ENCODE data around the gene TERB1. TPM values are rescaled to one million over a fixed set of nuclear protein-coding genes. Genes with fewer than 3 reads are reported as not detected.

The TERB1 gene
- total RNA-seq, 1 donor from 2014 or later = not detected

DNA sequence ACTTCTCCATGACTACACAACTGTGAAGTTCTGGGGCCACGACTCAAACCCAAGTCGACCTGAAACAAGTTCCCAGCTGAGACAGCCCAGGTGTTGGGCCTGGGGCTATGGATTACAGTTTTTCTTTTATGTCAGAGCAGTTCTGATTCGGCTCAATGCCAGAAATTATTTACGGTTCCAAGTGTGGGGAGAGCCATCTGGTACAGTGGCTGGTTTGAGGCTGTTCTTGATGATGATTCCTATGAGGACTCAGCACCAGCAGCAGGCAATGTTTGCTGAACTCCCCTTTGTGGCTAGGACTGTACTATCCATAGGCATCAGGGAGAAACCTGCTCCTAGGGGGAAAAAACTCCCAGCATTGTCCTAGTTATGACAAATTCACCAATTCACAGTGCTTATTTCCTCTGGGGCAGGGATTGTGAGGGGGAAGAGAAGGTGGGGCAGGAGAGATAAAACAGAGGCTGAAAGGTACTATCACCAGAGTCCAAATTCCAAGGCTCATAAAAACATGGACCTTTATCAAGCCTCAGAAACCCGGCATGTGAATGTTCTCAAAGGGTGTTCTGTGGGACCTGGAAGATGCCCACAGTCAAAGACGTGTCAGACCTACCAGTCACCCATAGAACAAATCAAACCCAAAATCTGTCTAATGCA is 86.6 kb downstream of the TERB1 start:
- H3K4me3 ChIP-seq (ENCODE audit: low read depth, low read length) = no peak overlapping the region
- TF ChIP-seq CTCF (conservative IDR thresholded peaks at IDR 0.05; ENCODE audit: low read depth, low read length) = no peak
- no peak for DNase-seq (ENCODE audit: low read depth)

DNA sequence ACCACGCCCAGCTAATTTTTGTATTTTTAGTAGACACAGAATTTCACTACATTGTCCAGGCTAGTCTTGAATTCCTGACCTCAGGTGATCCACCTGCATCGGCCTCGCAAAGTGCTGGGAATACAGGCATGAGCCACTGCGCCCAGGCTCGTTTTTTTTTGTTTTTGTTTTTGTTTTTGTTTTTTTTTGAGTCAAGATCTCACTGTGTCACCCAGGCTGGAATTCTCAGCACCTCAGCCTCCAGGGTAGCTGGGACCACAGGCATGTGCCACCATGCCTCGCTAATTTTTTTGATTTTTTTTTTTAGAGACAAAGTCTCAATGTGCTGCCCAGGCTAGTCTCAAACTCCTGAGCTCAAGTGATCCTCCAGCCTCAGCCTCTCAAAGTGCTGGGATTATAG is 87.3 kb downstream of the TERB1 start:
- TF ChIP-seq CTCF (conservative IDR thresholded peaks at IDR 0.05; ENCODE audit: low read depth, low read length) = no peak
- no peak overlapping the region for H3K4me3 ChIP-seq (ENCODE audit: low read depth, low read length)
- no peak for DNase-seq (ENCODE audit: low read depth)

DNA sequence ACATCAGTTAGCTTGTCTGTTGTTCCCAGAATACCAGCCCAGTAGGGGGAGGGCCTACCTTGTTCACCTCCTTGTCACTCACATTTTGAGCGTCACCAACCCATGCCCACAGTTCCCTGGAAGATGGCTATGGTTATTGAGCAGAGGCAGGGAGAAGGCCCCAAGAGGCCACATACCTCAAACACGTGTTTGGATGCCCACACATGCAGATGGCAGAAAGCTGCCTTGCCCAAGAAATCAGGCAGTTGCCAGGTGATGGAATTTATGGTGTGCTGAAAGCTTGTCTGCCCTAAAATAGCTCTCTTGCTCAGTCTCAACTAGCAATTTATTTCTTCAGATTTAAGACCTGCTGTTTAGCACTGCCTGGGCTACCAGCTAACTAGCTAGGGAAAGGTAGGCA is 88.3 kb downstream of the TERB1 start:
- no peak for DNase-seq (ENCODE audit: low read depth)
- no peak for TF ChIP-seq CTCF (conservative IDR thresholded peaks at IDR 0.05; ENCODE audit: low read depth, low read length)

GRCh38 chr16:66712512-66712911 is 88.9 kb downstream of the TERB1 start:
- TF ChIP-seq CTCF (conservative IDR thresholded peaks at IDR 0.05; ENCODE audit: low read depth, low read length) = no peak
- no peak for DNase-seq (ENCODE audit: low read depth)
- no peak overlapping the region for H3K4me3 ChIP-seq (ENCODE audit: low read depth, low read length)

More for the DNA sequence above, 88.3 kb downstream of the TERB1 start:
- no peak overlapping the region for H3K4me3 ChIP-seq (ENCODE audit: low read depth, low read length)

DNA sequence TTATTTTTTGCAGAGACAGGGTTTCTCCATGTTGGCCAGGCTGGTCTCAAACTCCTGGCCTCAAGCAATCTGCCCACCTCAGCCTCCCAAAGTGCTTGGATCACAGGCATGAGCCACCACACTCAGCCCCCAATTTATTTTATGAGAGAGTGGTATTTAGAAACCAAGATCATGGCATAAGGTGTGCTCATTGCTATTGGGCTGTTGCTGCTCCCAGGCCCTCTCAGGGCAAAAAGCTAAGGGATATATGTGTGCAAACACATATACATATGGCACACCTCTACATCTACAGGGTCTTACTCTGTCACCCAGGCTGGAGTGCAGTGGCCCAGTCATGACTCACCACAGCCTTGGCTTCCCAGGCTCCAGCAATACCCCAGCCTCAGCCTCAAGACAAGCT is 89.8 kb downstream of the TERB1 start:
- H3K4me3 ChIP-seq (ENCODE audit: low read depth, low read length) = no peak overlapping the region
- DNase-seq (ENCODE audit: low read depth) = no peak
- TF ChIP-seq CTCF (conservative IDR thresholded peaks at IDR 0.05; ENCODE audit: low read depth, low read length) = no peak

DNA sequence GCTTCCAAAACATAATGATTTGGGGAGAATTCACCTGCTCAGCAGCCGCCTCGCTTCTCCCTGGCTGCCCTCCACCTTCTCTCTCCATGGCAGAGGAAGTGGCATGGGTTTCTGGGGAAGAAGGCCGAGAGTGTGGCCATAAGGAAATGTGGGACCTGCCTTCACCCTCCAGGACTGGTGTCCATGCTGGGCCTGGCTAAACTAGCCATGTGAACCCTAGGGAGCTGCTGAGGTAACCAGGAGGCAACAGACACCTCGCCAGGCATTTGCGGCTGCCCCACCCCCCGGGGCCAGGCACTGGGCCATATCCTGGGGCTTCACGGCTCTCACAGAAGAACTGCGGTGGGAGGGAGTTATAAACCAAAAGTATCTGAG is 94.9 kb downstream of the TERB1 start:
- DNase-seq (ENCODE audit: low read depth) = no peak
- TF ChIP-seq CTCF (conservative IDR thresholded peaks at IDR 0.05; ENCODE audit: low read depth, low read length) = no peak
- peak overlapping the region; percentile 26 for H3K4me3 ChIP-seq (ENCODE audit: low read depth, low read length)

GRCh38 chr16:66705790-66706505 is 95.4 kb downstream of the TERB1 start:
- H3K4me3 ChIP-seq (ENCODE audit: low read depth, low read length) = peak overlapping the region; percentile 26
- DNase-seq (ENCODE audit: low read depth) = no peak
- no peak for TF ChIP-seq CTCF (conservative IDR thresholded peaks at IDR 0.05; ENCODE audit: low read depth, low read length)

Data from epithelial cell of proximal tubule (primary cell).